ENCODE results near the gene CDKAL1.

GRCh38 chr6:21273451-21273850 is 739.2 kb downstream of the CDKAL1 start:
- TF ChIP-seq EHF (CRISPR knock-in tag; IDR thresholded peaks at IDR 0.05) (no peak), BCL3 (IDR thresholded peaks at IDR 0.05) (no peak), RCOR1 (IDR thresholded peaks at IDR 0.05; ENCODE audit: low read depth, low read length) (no peak), SMC3 (IDR thresholded peaks at IDR 0.05) (no peak), CEBPB (IDR thresholded peaks at IDR 0.05) (no peak), EHMT2 (IDR thresholded peaks at IDR 0.05; ENCODE audit: low read depth) (no peak), RARB (CRISPR knock-in tag; IDR thresholded peaks at IDR 0.05) (no peak), POLR2AphosphoS2 (conservative IDR thresholded peaks at IDR 0.05; ENCODE audit: low read length) (no peak)
- TF ChIP-seq, protein P1, sequence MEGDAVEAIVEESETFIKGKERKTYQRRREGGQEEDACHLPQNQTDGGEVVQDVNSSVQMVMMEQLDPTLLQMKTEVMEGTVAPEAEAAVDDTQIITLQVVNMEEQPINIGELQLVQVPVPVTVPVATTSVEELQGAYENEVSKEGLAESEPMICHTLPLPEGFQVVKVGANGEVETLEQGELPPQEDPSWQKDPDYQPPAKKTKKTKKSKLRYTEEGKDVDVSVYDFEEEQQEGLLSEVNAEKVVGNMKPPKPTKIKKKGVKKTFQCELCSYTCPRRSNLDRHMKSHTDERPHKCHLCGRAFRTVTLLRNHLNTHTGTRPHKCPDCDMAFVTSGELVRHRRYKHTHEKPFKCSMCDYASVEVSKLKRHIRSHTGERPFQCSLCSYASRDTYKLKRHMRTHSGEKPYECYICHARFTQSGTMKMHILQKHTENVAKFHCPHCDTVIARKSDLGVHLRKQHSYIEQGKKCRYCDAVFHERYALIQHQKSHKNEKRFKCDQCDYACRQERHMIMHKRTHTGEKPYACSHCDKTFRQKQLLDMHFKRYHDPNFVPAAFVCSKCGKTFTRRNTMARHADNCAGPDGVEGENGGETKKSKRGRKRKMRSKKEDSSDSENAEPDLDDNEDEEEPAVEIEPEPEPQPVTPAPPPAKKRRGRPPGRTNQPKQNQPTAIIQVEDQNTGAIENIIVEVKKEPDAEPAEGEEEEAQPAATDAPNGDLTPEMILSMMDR (IDR thresholded peaks at IDR 0.05): no peak
- TF ChIP-seq, protein P2, sequence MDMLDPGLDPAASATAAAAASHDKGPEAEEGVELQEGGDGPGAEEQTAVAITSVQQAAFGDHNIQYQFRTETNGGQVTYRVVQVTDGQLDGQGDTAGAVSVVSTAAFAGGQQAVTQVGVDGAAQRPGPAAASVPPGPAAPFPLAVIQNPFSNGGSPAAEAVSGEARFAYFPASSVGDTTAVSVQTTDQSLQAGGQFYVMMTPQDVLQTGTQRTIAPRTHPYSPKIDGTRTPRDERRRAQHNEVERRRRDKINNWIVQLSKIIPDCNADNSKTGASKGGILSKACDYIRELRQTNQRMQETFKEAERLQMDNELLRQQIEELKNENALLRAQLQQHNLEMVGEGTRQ (IDR thresholded peaks at IDR 0.05): no peak
